ENCODE data around the gene KRTAP4-6.
"Not testable (repeated sequence)": the region's sequence is repeated elsewhere in the genome, so short reads cannot be mapped to it uniquely, and the experiment has no call there.

The KRTAP4-6 gene

GRCh38 chr17:41125064-41125463, 15.3 kb downstream of the KRTAP4-6 start:
- Histone ChIP-seq H3K4me1 (ENCODE audit: control insufficient read depth, insufficient read depth, low read length) (no peaks in the 10 kb centered on the region), H3K36me3 (ENCODE audit: control insufficient read depth, insufficient read depth, low read length) (no peaks in the 10 kb centered on the region), H3K27me3 (ENCODE audit: control insufficient read depth, insufficient read depth, low read length, poor library complexity, severe bottlenecking) (no peaks in the 10 kb centered on the region), H3K9me3 (ENCODE audit: control insufficient read depth, low read length) (no peaks in the 10 kb centered on the region), H3K4me3 (ENCODE audit: insufficient read depth, low read depth, low read length) (no peak overlapping the region), H3K27ac (ENCODE audit: insufficient read depth, low read depth, low read length, poor library complexity, severe bottlenecking) (no peak overlapping the region)
- 100% methylated on average over 1 of the region's 2 CpGs for WGBS, 2 experiments

DNA sequence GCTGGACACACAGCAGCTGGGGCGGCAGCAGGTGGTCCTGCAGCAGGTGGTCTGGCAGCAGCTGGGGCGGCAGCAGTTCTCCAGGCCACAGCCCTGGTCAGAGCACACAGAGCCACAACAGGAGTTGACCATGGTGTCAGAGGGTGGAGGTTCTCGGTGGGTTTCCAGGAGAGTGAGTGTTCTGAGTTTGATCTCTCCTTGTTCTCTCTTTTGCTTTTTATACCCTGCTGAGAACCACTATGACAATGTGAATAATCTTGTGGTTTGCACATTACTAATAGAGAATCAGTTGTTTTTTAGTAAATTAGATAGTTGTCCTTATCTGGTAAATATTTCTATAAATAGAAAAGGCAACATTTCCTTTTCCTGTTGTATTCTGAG, 16.4 kb downstream of the KRTAP4-6 start, which contains the start of gene KRTAP4-12:
TSS of gene KRTAP4-12 (minus strand) at position 192 of the 381 bp plus-strand sequence. CDS start at position 132, 60 bp downstream.
- not testable (repeated sequence) for H3K36me3 ChIP-seq (ENCODE audit: control insufficient read depth, insufficient read depth, low read length); H3K4me3 ChIP-seq (ENCODE audit: insufficient read depth, low read depth, low read length); H3K4me1 ChIP-seq (ENCODE audit: control insufficient read depth, insufficient read depth, low read length); H3K27ac ChIP-seq (ENCODE audit: insufficient read depth, low read depth, low read length, poor library complexity, severe bottlenecking); H3K27me3 ChIP-seq (ENCODE audit: control insufficient read depth, insufficient read depth, low read length, poor library complexity, severe bottlenecking); H3K9me3 ChIP-seq (ENCODE audit: control insufficient read depth, low read length)
- WGBS, 2 experiments, result 83 to 85% methylated on average over 3 of the region's 3 CpGs

- H3K9me3 ChIP-seq (ENCODE audit: control insufficient read depth, low read length); H3K4me1 ChIP-seq (ENCODE audit: control insufficient read depth, insufficient read depth, low read length); H3K36me3 ChIP-seq (ENCODE audit: control insufficient read depth, insufficient read depth, low read length); H3K27me3 ChIP-seq (ENCODE audit: control insufficient read depth, insufficient read depth, low read length, poor library complexity, severe bottlenecking); H3K27ac ChIP-seq (ENCODE audit: insufficient read depth, low read depth, low read length, poor library complexity, severe bottlenecking); H3K4me3 ChIP-seq (ENCODE audit: insufficient read depth, low read depth, low read length): not testable (repeated sequence)
- 87 to 89% methylated on average over 12 of the region's 12 CpGs for WGBS, 2 experiments
These were observed 16.9 kb downstream of the KRTAP4-6 start for GRCh38 chr17:41123292-41123990.

DNA sequence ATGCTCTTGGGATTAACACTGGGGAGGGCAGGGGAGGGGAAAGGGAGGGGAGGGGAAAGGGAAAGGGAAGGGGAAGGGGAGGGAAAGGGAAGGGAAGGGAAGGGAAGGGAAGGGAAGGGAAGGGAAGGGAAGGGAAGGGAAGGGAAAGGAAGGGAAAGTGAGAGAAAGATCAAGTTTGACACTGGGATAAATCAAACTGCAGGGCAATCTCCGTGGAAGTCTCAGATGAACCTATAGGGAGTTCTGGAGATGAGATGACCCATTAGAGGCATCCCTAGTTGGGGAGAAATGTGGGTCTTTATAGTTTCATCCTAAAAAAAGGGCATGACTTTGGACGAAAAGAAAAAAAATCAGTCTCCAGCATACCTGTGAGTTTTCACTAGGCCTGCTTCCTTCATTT, 18.6 kb downstream of the KRTAP4-6 start:
- no peak overlapping the region for H3K4me3 ChIP-seq (ENCODE audit: insufficient read depth, low read depth, low read length)
- H3K27ac ChIP-seq (ENCODE audit: insufficient read depth, low read depth, low read length, poor library complexity, severe bottlenecking), result no peak overlapping the region
- no peaks in the 10 kb centered on the region for H3K27me3 ChIP-seq (ENCODE audit: control insufficient read depth, insufficient read depth, low read length, poor library complexity, severe bottlenecking)
- H3K36me3 ChIP-seq (ENCODE audit: control insufficient read depth, insufficient read depth, low read length), result no peaks in the 10 kb centered on the region
- 93 to 95% methylated on average over 2 of the region's 2 CpGs for WGBS, 2 experiments
- no peaks in the 10 kb centered on the region for H3K9me3 ChIP-seq (ENCODE audit: control insufficient read depth, low read length)
- H3K4me1 ChIP-seq (ENCODE audit: control insufficient read depth, insufficient read depth, low read length), result no peaks in the 10 kb centered on the region

DNA sequence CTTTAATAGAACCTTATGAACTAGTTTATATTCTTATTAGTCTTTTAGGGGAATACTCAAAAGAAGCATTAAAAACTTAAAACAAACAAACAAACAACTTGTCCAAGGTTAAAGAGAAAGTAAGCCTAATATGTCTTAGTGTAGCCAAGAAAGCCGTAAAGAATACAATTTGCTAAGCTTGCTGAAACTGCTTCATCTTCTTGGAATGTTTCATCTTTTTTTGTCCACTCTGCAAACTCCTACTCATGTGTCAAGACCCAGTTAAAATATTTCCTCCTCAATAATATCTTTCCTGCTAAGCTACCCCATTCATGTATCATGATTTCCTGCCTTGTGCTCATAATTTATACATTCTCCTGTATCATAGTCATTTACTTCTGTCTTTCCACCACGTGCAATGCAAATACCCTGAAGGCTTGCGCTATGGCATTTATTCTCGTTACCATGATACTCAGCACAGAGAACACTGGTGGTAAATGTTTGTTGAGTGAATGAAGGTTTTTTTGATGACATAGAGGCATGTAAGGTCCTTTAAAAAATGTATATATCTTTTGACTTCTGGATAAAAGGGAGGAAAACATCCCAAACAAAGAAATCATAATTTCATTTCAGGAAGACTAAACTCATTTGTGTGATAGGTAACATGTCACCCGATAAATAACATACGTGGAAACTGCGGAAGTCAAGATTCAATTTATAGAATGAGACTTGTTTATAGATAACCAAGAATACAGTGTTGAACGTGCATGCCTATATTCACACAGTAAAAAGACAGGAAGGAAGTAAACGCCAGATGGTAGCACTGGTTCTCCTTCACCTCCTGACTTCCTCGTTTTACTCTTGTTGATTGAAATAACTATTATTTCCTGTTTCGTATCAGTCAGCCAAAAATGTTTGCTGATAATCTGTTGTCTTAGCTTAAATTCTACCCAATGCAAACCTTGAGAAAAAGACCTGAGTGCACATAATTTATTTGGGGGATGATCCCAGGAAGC, 20.4 kb downstream of the KRTAP4-6 start:
- WGBS, 2 experiments, result 89 to 90% methylated on average over 11 of the region's 11 CpGs

GRCh38 chr17:41118721-41119120, 21.6 kb downstream of the KRTAP4-6 start:
- Histone ChIP-seq H3K9me3 (ENCODE audit: control insufficient read depth, low read length) (no peaks in the 10 kb centered on the region), H3K4me3 (ENCODE audit: insufficient read depth, low read depth, low read length) (no peak overlapping the region), H3K27ac (ENCODE audit: insufficient read depth, low read depth, low read length, poor library complexity, severe bottlenecking) (no peak overlapping the region), H3K27me3 (ENCODE audit: control insufficient read depth, insufficient read depth, low read length, poor library complexity, severe bottlenecking) (no peaks in the 10 kb centered on the region), H3K4me1 (ENCODE audit: control insufficient read depth, insufficient read depth, low read length) (no peaks in the 10 kb centered on the region), H3K36me3 (ENCODE audit: control insufficient read depth, insufficient read depth, low read length) (no peaks in the 10 kb centered on the region)
- WGBS, 2 experiments, result 93 to 97% methylated on average over 4 of the region's 4 CpGs

More for the DNA sequence above, 20.4 kb downstream of the KRTAP4-6 start:
- H3K27ac ChIP-seq (ENCODE audit: insufficient read depth, low read depth, low read length, poor library complexity, severe bottlenecking); H3K9me3 ChIP-seq (ENCODE audit: control insufficient read depth, low read length); H3K4me3 ChIP-seq (ENCODE audit: insufficient read depth, low read depth, low read length); H3K27me3 ChIP-seq (ENCODE audit: control insufficient read depth, insufficient read depth, low read length, poor library complexity, severe bottlenecking); H3K4me1 ChIP-seq (ENCODE audit: control insufficient read depth, insufficient read depth, low read length); H3K36me3 ChIP-seq (ENCODE audit: control insufficient read depth, insufficient read depth, low read length): not testable (repeated sequence)

DNA sequence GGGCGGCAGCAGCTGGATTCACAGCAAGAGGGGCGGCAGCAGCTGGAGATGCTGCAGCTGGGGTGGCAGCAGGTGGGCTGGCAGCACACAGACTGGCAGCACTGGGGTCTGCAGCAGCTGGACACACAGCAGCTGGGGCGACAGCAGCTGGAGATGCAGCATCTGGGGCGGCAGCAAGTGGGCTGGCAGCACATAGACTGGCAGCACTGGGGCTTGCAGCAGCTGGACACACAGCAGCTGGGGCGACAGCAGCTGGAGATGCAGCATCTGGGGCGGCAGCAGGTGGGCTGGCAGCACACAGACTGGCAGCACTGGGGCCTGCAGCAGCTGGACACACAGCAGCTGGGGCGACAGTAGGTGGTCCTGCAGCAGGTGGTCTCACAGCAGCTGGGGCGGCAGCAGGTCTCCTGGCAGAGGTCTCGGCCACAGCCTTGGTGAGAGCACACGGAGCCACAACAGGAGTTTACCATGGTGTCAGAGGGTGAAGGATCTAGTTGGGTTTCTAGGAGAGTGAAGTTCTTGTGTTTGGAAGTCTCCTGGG, 22.4 kb downstream of the KRTAP4-6 start, which contains the start of gene KRTAP4-11:
TSS of gene KRTAP4-11 (minus strand) at position 528 of the 541 bp plus-strand sequence. CDS start at position 470, 58 bp downstream.
- H3K36me3 ChIP-seq (ENCODE audit: control insufficient read depth, insufficient read depth, low read length); H3K27ac ChIP-seq (ENCODE audit: insufficient read depth, low read depth, low read length, poor library complexity, severe bottlenecking); H3K4me3 ChIP-seq (ENCODE audit: insufficient read depth, low read depth, low read length); H3K4me1 ChIP-seq (ENCODE audit: control insufficient read depth, insufficient read depth, low read length); H3K27me3 ChIP-seq (ENCODE audit: control insufficient read depth, insufficient read depth, low read length, poor library complexity, severe bottlenecking); H3K9me3 ChIP-seq (ENCODE audit: control insufficient read depth, low read length): not testable (repeated sequence)
- 84 to 86% methylated on average over 10 of the region's 10 CpGs for WGBS, 2 experiments

- WGBS, 2 experiments, result 90 to 91% methylated on average over 5 of the region's 5 CpGs
These were observed 24.0 kb downstream of the KRTAP4-6 start for GRCh38 chr17:41116297-41116696.

GRCh38 chr17:41111151-41111885, 29.0 kb downstream of the KRTAP4-6 start:
- no peak overlapping the region for H3K4me3 ChIP-seq (ENCODE audit: insufficient read depth, low read depth, low read length)
- no peaks in the 10 kb centered on the region for H3K36me3 ChIP-seq (ENCODE audit: control insufficient read depth, insufficient read depth, low read length)
- H3K27ac ChIP-seq (ENCODE audit: insufficient read depth, low read depth, low read length, poor library complexity, severe bottlenecking), result no peak overlapping the region
- H3K9me3 ChIP-seq (ENCODE audit: control insufficient read depth, low read length), result peaks cover 10% of the 10 kb centered on the region
- H3K27me3 ChIP-seq (ENCODE audit: control insufficient read depth, insufficient read depth, low read length, poor library complexity, severe bottlenecking), result no peaks in the 10 kb centered on the region
- no peaks in the 10 kb centered on the region for H3K4me1 ChIP-seq (ENCODE audit: control insufficient read depth, insufficient read depth, low read length)
- 80 to 88% methylated on average over 1 of the region's 2 CpGs for WGBS, 2 experiments

More at GRCh38 chr17:41116297-41116696, 24.0 kb downstream of the KRTAP4-6 start:
- Histone ChIP-seq H3K9me3 (ENCODE audit: control insufficient read depth, low read length) (peaks cover 6% of the 10 kb centered on the region), H3K27ac (ENCODE audit: insufficient read depth, low read depth, low read length, poor library complexity, severe bottlenecking) (no peak overlapping the region), H3K4me1 (ENCODE audit: control insufficient read depth, insufficient read depth, low read length) (no peaks in the 10 kb centered on the region), H3K4me3 (ENCODE audit: insufficient read depth, low read depth, low read length) (no peak overlapping the region), H3K27me3 (ENCODE audit: control insufficient read depth, insufficient read depth, low read length, poor library complexity, severe bottlenecking) (no peaks in the 10 kb centered on the region), H3K36me3 (ENCODE audit: control insufficient read depth, insufficient read depth, low read length) (no peaks in the 10 kb centered on the region)

All from ectodermal cell (in vitro differentiated cells).